H9 (cell line): Measurements from ENCODE around the gene PLS1. TPM values are rescaled to one million over a fixed set of nuclear protein-coding genes. Genes with fewer than 3 reads are reported as not detected.
"Not testable (repeated sequence)": the region's sequence is repeated elsewhere in the genome, so short reads cannot be mapped to it uniquely, and the experiment has no call there.

Experiments
- DNase-seq: peaks from one replicate; pipeline ENCODE4 v3.0.0-alpha.2; 2017
- H2AFZ ChIP-seq: one replicate; pipeline ENCODE4 v1.6.1; 2013; ENCODE audit warnings: mild to moderate bottlenecking, low read length, control low read depth, moderate library complexity
- H2AK5ac ChIP-seq: 2 replicates; pipeline ENCODE4 v1.6.1; 2013; ENCODE audit warnings: low read length, control low read depth, mixed read lengths; ENCODE audit not compliant: insufficient read length
- H2BK120ac ChIP-seq: one replicate; pipeline ENCODE4 v1.6.1; 2013; ENCODE audit warnings: low read depth, mild to moderate bottlenecking, low read length, control low read depth, inconsistent platforms; ENCODE audit not compliant: poor library complexity, severe bottlenecking
- H2BK12ac ChIP-seq: 2 replicates; pipeline ENCODE4 v1.6.1; 2013; ENCODE audit warnings: low read length, control low read depth, mixed read lengths, low read depth; ENCODE audit not compliant: insufficient read length
- H2BK15ac ChIP-seq: 2 replicates; pipeline ENCODE4 v1.6.1; 2013; ENCODE audit warnings: low read depth, low read length, control low read depth
- H2BK20ac ChIP-seq: one replicate; pipeline ENCODE4 v1.6.1; 2013; ENCODE audit warnings: low read depth, mild to moderate bottlenecking, low read length, control low read depth, inconsistent platforms; ENCODE audit not compliant: poor library complexity, severe bottlenecking
- H2BK5ac ChIP-seq: 2 replicates; pipeline ENCODE4 v1.6.1; 2013; ENCODE audit warnings: low read length, control low read depth, mixed read lengths; ENCODE audit not compliant: insufficient read length
- H3K14ac ChIP-seq: 2 replicates; pipeline ENCODE4 v1.6.1; 2013; ENCODE audit warnings: low read length, control low read depth; ENCODE audit not compliant: insufficient read depth
- H3K18ac ChIP-seq: 2 replicates; pipeline ENCODE4 v1.6.1; 2013; ENCODE audit warnings: low read depth, mild to moderate bottlenecking, mixed read lengths, low read length, control low read depth; ENCODE audit not compliant: insufficient read length
- H3K23ac ChIP-seq: 2 replicates; pipeline ENCODE4 v1.6.1; 2013; ENCODE audit warnings: low read length, control low read depth, mixed read lengths, low read depth; ENCODE audit not compliant: insufficient read length
- H3K23me2 ChIP-seq: 2 replicates; pipeline ENCODE4 v1.6.1; 2013; ENCODE audit warnings: low read depth, mild to moderate bottlenecking, mixed read lengths, low read length, control low read depth; ENCODE audit not compliant: insufficient read length, poor library complexity, severe bottlenecking
- H3K27ac ChIP-seq: 2 replicates; pipeline ENCODE4 v1.5.1; 2013; ENCODE audit warnings: low read length, control low read depth, mixed read lengths, low read depth; ENCODE audit not compliant: insufficient read length
- H3K27me3 ChIP-seq: 2 replicates; pipeline ENCODE4 v1.6.1; 2013; ENCODE audit warnings: low read length, control low read depth, inconsistent platforms; ENCODE audit not compliant: insufficient read depth
- H3K4ac ChIP-seq: 2 replicates; pipeline ENCODE4 v1.6.1; 2013; ENCODE audit warnings: low read depth, mild to moderate bottlenecking, control low read depth, inconsistent platforms, low read length, moderate library complexity
- H3K4me1 ChIP-seq: 2 replicates; pipeline ENCODE4 v1.6.1; 2013; ENCODE audit warnings: low read length, control low read depth, inconsistent platforms; ENCODE audit not compliant: insufficient read depth
- H3K4me2 ChIP-seq: 2 replicates; pipeline ENCODE4 v1.6.1; 2013; ENCODE audit warnings: low read length, control low read depth, mixed read lengths; ENCODE audit not compliant: insufficient read length, insufficient read depth
- H3K56ac ChIP-seq: 2 replicates; pipeline ENCODE4 v1.6.1; 2013; ENCODE audit warnings: low read depth, mild to moderate bottlenecking, mixed read lengths, low read length, control low read depth; ENCODE audit not compliant: insufficient read length
- H3K79me1 ChIP-seq: 2 replicates; pipeline ENCODE4 v1.6.1; 2013; ENCODE audit warnings: low read depth, mild to moderate bottlenecking, moderate library complexity, low read length, control low read depth, inconsistent platforms; ENCODE audit not compliant: insufficient read depth, poor library complexity, severe bottlenecking
- H3K79me2 ChIP-seq: 2 replicates; pipeline ENCODE4 v1.6.1; 2013; ENCODE audit warnings: low read length, control low read depth, inconsistent platforms; ENCODE audit not compliant: insufficient read depth
- H3K9ac ChIP-seq: 2 replicates; pipeline ENCODE4 v1.6.1; 2013; ENCODE audit warnings: low read length, control low read depth, mixed read lengths; ENCODE audit not compliant: insufficient read length; ENCODE audit errors: extremely low read depth
- H3K9me3 ChIP-seq: one replicate; pipeline ENCODE4 v1.6.1; 2013; ENCODE audit warnings: low read depth, low read length, inconsistent platforms; ENCODE audit not compliant: control insufficient read depth
- H3T11ph ChIP-seq: one replicate; pipeline ENCODE4 v1.6.1; 2013; ENCODE audit warnings: mild to moderate bottlenecking, low read length, control low read depth, inconsistent platforms
- H4K20me1 ChIP-seq: one replicate; pipeline ENCODE4 v1.6.1; 2013; ENCODE audit not compliant: control insufficient read depth, insufficient read length, insufficient read depth
- H4K5ac ChIP-seq: 2 replicates; pipeline ENCODE4 v1.6.1; 2013; ENCODE audit warnings: low read depth, mild to moderate bottlenecking, mixed read lengths, low read length, control low read depth; ENCODE audit not compliant: insufficient read length
- H4K8ac ChIP-seq: replicated peaks from 2 replicates; pipeline ENCODE4 v1.6.1; 2013; ENCODE audit warnings: low read length, control low read depth, mixed read lengths, low read depth; ENCODE audit not compliant: insufficient read length
- H4K91ac ChIP-seq: 2 replicates; pipeline ENCODE4 v1.6.1; 2013; ENCODE audit warnings: low read depth, mild to moderate bottlenecking, moderate library complexity, mixed read lengths, low read length, control low read depth; ENCODE audit not compliant: insufficient read length
- H3K27ac Mint-ChIP-seq, 3 experiments: 2 replicates in 2 of 3; 3 replicates in 1 of 3; pipeline ENCODE4 v1.8.0; 2020 to 2021; ENCODE audit warnings: mixed read lengths in 3 of 3, mild to moderate bottlenecking in 1 of 3, moderate library complexity in 1 of 3
- H3K27me3 Mint-ChIP-seq: 2 replicates; pipeline ENCODE4 v1.8.0; 2021; ENCODE audit warnings: low read depth, mild to moderate bottlenecking, moderate library complexity, mixed read lengths
- H3K36me3 Mint-ChIP-seq, 3 experiments: 2 replicates in 2 of 3; 3 replicates in 1 of 3; pipeline ENCODE4 v1.8.0; 2020 to 2021; ENCODE audit warnings: low read depth in 3 of 3, mixed read lengths in 3 of 3; ENCODE audit not compliant: insufficient read depth in 1 of 3
- H3K4me1 Mint-ChIP-seq, 2 experiments: 2 replicates each; pipeline ENCODE4 v1.8.0; 2020; ENCODE audit warnings: mixed read lengths in 2 of 2
- H3K4me3 Mint-ChIP-seq, 2 experiments: 2 replicates in 1 of 2; 3 replicates in 1 of 2; pipeline ENCODE4 v1.8.0; 2020 to 2021; ENCODE audit warnings: mild to moderate bottlenecking in 2 of 2, mixed read lengths in 2 of 2, moderate library complexity in 1 of 2
- H3K9me3 Mint-ChIP-seq, 2 experiments: 2 replicates in 1 of 2; 3 replicates in 1 of 2; pipeline ENCODE4 v1.8.0; 2020; ENCODE audit warnings: mild to moderate bottlenecking in 2 of 2, mixed read lengths in 2 of 2, moderate library complexity in 1 of 2
- WGBS: extraction: QIAGEN DNeasy Blood & Tissue Kit; methylation state at CpG from one replicate; pipeline ENCODE4 v1.1.7; 2013; ENCODE audit warnings: missing lambda C conversion rate, low lambda C conversion rate, mixed read lengths; ENCODE audit not compliant: insufficient read length; ENCODE audit errors: extremely low coverage; 5-methylcytosine and 5-hydroxymethylcytosine counted together
- total RNA-seq: library from RNA; stranded (reverse); gene quantifications from 2 replicates; pipeline ENCODE4 v1.2.1, GENCODE V29; 2021
- TF ChIP-seq, protein P1 (sequence below): fragments of 200-600 bp; sonication (generic); conservative IDR thresholded peaks from 3 replicates; pipeline ENCODE4 v1.8.0; 2021; ENCODE audit warnings: antibody characterized with exemption, mild to moderate bottlenecking

PLS1 gene
- total RNA-seq, 1 experiment from 2014 or later, result 20.4 TPM

DNA sequence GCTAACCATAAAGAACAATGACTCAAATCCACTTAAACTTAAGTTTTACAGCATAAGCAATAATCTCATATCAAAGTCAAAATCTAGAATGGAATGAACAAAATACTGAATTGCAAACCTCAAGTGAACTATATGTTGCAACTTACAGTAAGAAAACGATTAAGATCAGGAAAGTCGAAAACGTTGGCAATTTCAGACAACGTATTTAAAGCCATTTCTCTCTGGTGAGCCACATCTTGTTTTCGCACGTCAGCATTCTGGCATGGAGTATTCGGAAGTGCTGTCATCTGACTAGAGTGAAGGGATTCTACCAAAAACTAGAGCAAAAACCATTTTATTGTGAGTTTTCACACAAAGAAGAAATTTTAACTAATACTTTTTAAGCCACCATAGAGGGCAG is 46.2 kb upstream of the PLS1 start:
- H3K27me3 Mint-ChIP-seq, result no peaks in the 10 kb centered on the region
- Histone ChIP-seq H2BK120ac (no peak overlapping the region), H3K79me1 (no peaks in the 10 kb centered on the region), H3T11ph (no peak overlapping the region), H3K9ac (no peak overlapping the region), H3K79me2 (no peaks in the 10 kb centered on the region), H3K4ac (no peak overlapping the region), H3K18ac (no peak overlapping the region), H4K5ac (no peak overlapping the region), H2BK20ac (no peak overlapping the region), H3K4me2 (no peak overlapping the region), H3K27me3 (no peaks in the 10 kb centered on the region), H4K8ac (no peak overlapping the region), H3K27ac (no peak overlapping the region), H2BK5ac (no peak overlapping the region), H3K23ac (no peak overlapping the region), H3K4me1 (no peaks in the 10 kb centered on the region), H3K9me3 (no peaks in the 10 kb centered on the region), H2BK15ac (no peak overlapping the region), H2AK5ac (no peak overlapping the region), H3K23me2 (no peaks in the 10 kb centered on the region), H2AFZ (no peak overlapping the region), H4K91ac (no peak overlapping the region), H3K56ac (no peak overlapping the region), H3K14ac (no peak overlapping the region), H2BK12ac (no peak overlapping the region), H4K20me1 (no peaks in the 10 kb centered on the region)
- peaks cover 24 to 45% (median 35%) of the 10 kb centered on the region in 3 experiments for H3K36me3 Mint-ChIP-seq
- WGBS, result no CpG with 5 or more reads among the region's 7 CpGs
- no peak overlapping the region for H3K4me3 Mint-ChIP-seq
- TF ChIP-seq, protein P1, sequence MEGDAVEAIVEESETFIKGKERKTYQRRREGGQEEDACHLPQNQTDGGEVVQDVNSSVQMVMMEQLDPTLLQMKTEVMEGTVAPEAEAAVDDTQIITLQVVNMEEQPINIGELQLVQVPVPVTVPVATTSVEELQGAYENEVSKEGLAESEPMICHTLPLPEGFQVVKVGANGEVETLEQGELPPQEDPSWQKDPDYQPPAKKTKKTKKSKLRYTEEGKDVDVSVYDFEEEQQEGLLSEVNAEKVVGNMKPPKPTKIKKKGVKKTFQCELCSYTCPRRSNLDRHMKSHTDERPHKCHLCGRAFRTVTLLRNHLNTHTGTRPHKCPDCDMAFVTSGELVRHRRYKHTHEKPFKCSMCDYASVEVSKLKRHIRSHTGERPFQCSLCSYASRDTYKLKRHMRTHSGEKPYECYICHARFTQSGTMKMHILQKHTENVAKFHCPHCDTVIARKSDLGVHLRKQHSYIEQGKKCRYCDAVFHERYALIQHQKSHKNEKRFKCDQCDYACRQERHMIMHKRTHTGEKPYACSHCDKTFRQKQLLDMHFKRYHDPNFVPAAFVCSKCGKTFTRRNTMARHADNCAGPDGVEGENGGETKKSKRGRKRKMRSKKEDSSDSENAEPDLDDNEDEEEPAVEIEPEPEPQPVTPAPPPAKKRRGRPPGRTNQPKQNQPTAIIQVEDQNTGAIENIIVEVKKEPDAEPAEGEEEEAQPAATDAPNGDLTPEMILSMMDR, result no peak
- no peak overlapping the region for H3K27ac Mint-ChIP-seq
- DNase-seq, result no peak
- no peaks in the 10 kb centered on the region for H3K4me1 Mint-ChIP-seq
- H3K9me3 Mint-ChIP-seq, result peaks cover 1 to 14% of the 10 kb centered on the region in 2 experiments; a peak in 4 of 5 replicates

DNA sequence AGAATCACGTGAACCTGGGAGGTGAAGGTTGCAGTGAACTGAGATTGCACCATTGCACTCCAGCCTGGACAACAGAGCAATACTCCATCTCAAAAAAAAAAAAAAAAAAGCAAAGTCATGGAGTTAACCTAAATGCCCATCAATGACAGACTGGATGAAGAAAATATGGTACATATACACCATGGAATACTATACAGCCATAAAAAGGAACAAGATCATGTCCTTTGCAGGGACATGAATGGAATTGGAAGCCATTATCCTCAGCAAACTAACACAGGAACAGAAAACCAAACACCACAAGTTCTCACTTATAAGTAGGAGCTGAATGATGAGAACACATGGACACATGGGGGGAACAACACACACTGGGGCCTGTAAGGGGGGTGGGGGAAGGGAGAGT is 43.6 kb upstream of the PLS1 start:
- not testable (repeated sequence) for H3K27ac ChIP-seq, H2BK20ac ChIP-seq, H3K23ac ChIP-seq, H4K8ac ChIP-seq, H3K79me2 ChIP-seq, H3K27me3 Mint-ChIP-seq, H2BK5ac ChIP-seq, H3K9ac ChIP-seq, H3K4me2 ChIP-seq, H3K4me3 Mint-ChIP-seq, DNase-seq, H2BK120ac ChIP-seq, H2AK5ac ChIP-seq, H3K23me2 ChIP-seq, H3K56ac ChIP-seq, H2AFZ ChIP-seq, H3K4me1 ChIP-seq, H3K4me1 Mint-ChIP-seq, H3K9me3 ChIP-seq, H3K27me3 ChIP-seq, H2BK15ac ChIP-seq, H3T11ph ChIP-seq, H3K14ac ChIP-seq, H3K4ac ChIP-seq, H3K18ac ChIP-seq, H3K27ac Mint-ChIP-seq, H4K5ac ChIP-seq, H3K79me1 ChIP-seq, H4K91ac ChIP-seq, H2BK12ac ChIP-seq, H4K20me1 ChIP-seq
- no CpG with 5 or more reads among the region's 1 CpG for WGBS
- H3K36me3 Mint-ChIP-seq, result peaks cover 35 to 56% (median 55%) of the 10 kb centered on the region in 3 experiments
- peaks cover 2 to 16% of the 10 kb centered on the region in 2 experiments; a peak in 4 of 5 replicates for H3K9me3 Mint-ChIP-seq
